Glomerular visceral epithelial cell (primary cell): ENCODE data around the gene SRSF5.
"Not testable (repeated sequence)": the region's sequence is repeated elsewhere in the genome, so short reads cannot be mapped to it uniquely, and the experiment has no call there.

Experiments used
- DNase-seq: peaks from one replicate; pipeline ENCODE4 v3.0.0-alpha.2; 2016; ENCODE audit errors: extremely low spot score

Gene SRSF5

DNA sequence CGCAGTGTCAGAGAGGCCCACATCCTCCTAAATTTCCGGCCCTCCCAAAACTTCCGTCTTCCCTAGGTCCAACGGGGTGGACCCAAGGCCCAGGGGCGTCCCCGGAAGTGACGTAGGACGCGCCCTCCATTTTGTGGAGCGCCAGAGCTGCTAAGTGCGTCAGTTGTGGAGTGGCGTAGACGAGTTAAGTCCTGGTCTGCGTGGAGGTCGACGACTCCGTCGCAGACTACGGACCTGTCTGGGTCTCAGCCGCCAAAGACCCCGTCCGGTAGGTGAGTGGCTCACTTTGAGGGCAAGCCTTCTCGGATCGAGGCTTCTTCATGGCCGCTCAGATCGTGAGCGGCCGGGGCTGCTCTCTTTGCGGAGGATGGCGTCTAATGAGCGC is at the start of gene SRSF5:
SRSF5 (plus strand) TSS at position 159 of the 385 bp plus-strand sequence. CDS start 1,015 bp downstream, outside the sequence.
- DNase-seq: peak; percentile 96

DNA sequence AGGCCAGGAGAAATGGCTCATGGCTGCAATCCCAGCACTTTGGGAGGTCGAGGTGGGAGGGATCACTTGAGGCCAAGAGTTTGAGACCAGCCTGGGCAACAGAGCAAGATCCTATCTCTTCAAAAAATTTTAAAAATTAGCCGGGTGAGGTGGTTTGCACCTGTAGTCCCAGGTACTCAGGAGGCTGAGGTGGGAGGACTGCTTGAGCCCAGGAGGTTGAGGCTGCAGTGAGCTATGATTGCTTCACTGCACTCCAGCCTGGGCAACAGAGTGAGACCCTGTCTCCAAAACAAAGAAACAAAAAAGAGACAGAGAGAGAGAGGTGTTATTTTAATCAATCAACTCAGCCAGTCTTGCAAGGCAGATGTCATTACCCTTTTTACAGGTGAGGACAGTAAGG is 48.3 kb upstream of the SRSF5 start:
- DNase-seq: not testable (repeated sequence)

DNA sequence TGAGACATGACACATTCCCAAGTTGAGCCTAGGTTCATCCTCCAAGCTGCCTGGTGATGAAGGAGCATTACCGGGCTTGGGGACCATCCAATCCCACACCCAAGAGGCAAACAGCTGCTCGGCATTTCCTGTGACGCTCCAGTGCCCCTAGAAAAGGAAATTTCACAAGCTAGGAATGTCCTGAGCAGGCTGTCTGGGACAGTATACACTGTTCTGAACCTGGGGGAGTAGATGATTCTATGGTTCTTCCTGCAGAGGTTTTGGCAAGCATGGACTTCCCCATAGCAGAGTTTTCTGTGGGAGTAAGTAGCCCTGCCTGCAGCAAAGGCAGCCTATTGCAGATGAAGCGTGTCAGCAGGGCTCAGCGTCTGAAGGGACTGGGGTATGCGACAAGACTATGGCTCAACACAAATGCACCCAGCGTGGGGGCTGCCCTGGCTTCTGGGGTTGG is 47.4 kb upstream of the SRSF5 start:
- peak; percentile 90 for DNase-seq

DNA sequence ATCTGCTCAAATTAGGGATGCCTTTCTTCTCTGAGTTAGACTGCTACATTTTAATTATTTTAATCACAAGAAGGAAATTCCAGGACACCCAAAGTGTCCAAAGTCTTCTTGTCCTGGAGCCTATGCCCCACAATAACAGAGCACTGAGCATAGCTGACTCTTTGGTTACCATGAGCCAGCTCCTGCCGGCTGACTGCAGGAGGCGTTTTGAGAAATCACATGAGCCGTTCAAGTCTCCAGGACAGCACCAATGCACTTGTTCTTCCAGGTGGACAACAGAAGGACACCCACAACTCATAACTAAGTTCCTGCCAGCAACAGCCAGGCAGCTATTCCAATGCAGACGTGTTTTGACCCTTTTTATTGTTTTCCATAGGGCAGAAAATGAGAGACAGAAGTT is 46.0 kb upstream of the SRSF5 start:
- no peak for DNase-seq

DNA sequence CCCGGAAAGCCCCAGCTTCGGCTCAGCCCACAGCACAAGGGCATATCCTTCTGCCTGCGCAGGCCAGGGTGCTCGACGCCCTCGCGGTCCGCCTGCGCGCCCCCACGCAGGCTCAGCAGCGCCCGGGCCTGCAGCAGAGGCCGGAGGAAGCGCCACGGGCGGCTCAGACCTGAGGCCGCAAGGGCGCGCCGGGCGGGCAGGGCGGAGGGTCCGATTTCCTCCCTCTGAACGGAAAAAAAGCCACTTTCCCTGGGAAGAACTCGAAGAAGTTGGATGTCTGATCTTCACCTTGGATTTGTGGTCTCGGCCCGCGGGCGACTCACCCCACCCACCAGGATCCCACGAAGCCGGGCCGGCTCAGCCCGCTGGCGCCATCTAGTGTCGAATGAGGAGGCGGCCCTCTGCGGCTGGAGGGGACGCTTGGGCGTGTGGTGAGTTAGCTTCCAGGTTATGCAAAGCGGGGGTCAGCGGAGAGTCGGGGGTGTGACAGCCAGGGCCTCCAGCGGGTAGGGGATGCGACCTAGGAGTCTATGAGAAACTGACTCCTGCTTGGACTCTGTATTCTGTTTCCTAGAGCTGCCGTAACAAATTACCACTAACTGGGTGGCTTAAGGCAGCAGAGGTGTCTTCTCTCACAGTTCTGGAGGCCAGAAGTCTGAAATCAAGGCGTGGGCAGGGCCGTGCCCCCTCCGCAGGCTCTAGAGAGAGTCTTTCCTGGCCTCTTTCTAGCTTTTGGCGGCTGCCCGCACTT is 40.0 kb upstream of the SRSF5 start:
- DNase-seq: peak; percentile 78

DNA sequence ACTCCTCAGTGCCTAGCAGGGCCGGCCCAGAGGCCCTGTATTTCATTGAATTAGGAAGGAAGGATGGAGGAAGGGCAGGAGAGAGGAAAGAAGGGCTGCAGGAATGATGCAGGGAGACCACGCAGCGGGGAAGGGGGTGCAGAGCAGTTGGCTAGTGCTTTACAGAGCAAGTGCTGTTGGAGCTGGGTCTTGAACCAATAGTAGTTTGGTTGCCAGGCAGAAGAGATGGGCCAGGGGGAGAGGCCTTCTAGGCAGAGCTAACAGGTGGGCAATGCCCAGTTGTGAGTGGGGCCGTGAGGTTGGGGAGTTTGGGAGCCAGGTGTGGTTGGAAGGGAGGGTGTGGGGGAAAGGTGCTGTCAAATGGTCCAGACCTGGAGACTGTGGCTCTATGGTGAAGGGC is 39.1 kb upstream of the SRSF5 start:
- no peak for DNase-seq

DNA sequence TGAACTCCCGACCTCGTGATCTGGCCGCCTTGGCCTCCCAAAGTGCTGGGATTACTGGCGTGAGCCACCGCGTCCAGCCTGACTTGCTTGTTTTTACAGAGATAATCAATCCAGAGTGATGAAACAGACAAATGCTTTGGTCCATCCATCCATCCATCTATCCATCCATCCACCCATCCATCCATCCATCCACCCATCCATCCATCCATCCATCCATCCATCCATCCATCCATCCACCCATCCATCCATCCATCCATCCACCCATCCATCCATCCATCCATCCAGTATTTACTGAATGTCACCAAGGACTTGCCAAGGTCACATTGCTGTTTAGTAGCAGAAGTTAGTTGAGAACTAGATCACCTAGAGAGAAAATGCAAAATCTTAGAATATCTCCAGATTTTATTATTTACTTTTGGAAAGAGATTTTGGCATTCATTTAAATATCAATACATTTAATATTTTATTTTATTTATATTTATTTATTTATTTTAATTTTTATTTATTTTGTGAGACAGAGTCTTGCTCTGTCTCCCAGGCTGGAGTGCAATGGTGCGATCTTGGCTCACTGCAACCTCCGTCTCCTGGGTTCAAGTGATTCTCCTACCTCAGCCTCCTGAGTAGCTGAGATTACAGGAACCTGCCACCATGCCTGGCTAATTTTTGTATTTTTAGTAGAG is 34.9 kb upstream of the SRSF5 start:
- not testable (repeated sequence) for DNase-seq

DNA sequence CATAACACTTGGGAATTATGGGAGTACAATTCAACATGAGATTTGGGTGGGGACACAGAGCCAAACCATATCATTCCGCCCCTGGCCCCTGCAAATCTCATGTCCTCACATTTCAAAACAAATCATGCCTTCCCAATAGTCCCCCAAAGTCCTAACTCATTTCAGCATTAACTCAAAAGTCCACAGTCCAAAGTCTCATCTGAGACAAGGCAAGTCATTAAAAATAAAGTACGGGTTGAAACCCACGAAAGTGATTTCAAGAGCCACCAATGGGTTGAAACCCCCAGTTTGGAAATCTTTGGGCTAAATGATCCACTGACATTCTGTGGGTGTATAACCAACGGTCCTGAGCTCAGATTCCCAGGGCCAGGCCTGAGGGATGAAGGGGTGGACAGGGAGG is 30.5 kb upstream of the SRSF5 start:
- not testable (repeated sequence) for DNase-seq

DNA sequence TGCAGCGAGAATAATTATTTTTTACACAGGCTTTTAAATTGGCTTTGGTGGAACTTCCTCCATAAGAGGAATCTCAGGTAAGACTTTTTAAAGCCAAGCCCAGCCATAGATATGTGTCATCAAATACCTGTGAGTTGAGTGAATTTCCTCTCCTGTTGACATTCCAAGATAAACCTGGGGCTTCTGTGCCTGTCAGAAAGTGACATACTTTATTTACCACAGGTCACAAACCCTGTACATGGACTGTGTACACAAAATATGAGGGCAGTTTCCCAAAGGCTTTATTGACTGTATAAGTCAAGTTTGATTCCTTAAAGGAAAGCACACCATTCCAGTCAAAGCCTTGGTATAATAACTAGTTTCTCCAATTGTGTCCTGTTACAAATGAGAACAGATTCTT is 25.9 kb upstream of the SRSF5 start:
- DNase-seq: no peak

DNA sequence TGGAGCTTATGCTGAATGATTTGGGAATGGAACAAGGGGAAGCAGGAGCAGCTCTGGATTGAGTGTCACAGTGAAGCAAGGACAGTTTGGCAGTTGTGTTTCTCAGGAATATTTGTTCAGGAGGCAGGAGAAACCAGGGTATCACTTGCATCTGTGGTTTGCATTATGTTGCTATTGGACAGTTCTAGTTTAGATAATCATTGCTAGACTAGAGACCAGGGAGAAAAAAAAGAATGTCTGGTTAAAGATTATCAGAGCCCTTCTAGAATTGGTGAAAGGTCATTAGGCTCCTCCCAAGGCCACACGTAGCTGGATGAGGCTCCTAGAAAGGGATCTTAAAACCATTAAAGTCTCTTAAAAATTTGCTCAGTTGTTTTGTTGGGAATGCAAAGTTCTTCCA is 17.0 kb upstream of the SRSF5 start:
- DNase-seq: peak; percentile 32

DNA sequence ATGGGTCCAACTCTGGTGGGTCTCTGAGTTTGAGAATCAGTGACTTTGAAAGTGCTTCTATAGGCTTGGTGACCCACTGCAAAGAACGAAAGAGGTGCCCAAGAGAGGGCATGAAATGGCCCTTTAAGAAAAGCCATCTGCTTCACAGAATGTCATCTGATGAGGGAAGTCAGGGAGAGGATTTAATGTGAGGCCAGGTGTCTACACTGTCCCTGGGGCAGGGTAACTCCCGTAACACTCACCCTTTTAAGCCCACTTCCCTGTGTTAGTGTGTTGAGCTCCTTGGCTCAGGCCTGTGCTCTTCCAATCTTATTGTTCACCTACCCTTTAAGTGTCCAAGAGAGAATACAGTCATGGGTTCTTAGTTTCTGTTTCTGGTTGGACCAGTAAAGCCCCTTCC is 16.4 kb upstream of the SRSF5 start:
- no peak for DNase-seq

DNA sequence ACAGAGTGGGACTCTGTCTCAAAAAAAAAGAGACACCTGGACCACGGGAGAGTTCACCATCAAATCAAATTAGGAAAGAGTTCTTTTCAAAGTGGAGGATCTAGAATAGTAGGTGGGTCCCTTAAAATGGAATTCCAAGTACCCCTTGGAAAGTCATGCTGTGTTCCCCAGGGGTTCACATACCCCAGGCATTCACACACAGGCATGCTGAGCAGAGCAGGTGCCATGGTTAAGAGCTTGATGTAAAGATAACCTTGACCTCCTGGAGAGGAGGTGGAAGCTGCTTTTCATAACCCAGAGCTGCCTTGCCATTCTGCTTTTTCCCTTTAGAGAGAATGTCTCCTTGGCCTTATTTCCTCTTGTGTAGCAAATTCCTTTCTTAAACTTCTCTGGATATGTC is 14.2 kb upstream of the SRSF5 start:
- no peak for DNase-seq

DNA sequence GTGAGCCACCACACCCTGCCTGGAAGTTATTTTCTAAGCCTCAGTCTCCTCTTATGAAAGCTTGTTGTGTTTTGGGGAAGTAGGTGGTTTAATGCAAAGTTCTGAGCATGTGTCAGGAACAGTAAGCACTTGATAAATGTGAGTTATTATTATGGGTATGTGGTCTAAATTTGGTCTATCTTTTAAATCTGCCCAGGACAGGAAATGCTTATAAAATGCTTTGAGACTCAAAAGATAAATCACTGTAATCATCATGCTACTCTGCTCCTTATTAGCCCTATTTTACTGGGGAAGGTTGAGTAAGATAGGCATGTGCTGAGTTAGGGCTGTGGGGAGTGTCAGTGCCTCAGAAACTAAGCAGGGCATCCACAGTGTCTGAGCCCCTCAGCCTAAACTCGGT is 13.1 kb upstream of the SRSF5 start:
- no peak for DNase-seq

DNA sequence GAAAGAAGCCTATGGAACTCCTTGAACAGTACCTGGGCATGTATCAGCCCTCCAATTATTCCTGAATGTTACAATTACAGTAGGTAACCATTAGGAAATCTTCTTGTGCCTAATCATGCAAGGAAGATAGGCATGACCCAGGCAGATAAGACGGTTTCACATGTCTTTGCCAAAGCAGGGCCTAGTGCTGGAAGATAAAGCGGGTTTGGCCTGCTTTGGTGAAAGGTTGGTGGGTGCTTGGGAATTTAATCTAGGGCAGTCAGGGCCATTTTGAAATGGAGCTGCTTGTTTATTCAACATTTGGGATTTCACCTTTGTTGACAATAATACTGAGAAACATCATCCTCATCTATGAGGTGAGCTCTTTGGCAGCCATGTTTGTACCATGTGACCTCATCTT is 12.5 kb upstream of the SRSF5 start:
- DNase-seq: no peak

DNA sequence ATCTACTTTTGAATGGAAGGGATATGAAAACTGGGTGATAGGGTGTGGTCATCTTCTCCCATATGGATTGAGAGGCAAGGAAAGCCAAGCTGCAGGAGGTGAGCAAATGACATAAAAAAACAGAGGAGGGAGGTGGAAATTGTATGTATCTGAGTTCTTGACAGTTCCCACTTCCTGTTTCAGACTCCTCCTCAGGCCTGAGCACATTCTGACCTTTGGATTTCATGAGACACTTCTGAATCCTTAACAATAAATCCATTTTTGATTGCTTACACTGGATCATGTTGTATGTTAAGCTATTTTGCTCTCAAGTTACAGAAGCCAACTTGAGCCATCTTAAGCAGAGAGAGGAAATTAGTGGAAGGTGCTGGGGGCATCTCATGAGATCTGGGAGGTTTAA is 11.6 kb upstream of the SRSF5 start:
- DNase-seq: no peak

DNA sequence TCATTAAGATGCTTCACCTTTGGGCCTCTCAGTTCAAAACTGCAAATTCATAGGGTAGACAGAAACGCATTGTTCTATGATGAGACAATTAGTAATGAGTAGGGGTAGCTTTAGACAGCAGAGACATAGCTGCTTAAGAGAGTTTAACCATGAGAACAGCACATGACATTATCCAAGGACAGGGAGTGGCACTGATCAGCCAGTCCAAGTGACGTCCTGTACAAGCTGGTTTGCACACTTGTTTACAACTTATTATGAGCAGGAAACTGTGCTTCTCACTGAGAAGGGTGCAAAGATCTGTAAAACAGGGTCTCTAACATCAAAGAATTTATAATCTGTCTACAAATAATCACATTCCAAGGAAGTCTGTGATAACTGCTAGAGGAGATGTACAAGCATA is 11.2 kb upstream of the SRSF5 start:
- no peak for DNase-seq

DNA sequence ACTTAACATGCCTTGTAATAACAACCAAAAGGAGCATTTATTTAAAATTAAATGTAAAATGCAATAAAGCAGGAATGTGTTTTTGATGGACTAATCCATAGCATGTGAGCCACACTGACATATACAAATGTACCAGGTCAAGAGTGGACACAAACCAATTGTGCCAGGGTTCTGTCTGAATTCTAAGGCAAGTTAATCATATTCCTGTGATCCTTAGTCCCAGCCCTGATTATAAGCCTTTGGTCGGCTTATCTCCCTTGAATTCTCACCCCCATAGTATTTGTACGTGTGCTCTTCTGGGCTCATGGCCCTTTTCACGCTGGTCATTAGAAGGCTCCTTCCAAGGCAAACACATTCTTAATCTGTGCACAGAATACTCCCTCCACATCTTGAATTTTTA is 10.6 kb upstream of the SRSF5 start:
- no peak for DNase-seq

DNA sequence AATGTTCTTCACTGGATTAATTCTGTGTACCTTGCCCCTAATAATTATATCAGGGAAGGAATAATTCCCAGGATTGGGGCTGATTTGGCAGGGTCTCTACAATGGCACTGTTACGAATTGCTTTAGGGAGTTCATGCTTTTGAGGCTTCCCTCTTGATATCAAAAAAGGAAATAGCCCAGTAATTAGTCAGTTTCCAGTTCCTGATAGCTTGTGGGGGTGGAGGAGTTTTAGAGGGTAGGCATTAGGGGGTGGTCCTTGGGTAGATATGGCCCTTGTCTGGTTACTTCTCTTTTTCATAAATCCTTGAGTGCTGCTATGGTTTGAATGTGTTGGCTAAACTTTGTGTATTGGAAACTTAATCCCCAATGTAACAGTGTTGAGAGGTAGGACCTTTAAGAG is 6.1 kb upstream of the SRSF5 start:
- no peak for DNase-seq

DNA sequence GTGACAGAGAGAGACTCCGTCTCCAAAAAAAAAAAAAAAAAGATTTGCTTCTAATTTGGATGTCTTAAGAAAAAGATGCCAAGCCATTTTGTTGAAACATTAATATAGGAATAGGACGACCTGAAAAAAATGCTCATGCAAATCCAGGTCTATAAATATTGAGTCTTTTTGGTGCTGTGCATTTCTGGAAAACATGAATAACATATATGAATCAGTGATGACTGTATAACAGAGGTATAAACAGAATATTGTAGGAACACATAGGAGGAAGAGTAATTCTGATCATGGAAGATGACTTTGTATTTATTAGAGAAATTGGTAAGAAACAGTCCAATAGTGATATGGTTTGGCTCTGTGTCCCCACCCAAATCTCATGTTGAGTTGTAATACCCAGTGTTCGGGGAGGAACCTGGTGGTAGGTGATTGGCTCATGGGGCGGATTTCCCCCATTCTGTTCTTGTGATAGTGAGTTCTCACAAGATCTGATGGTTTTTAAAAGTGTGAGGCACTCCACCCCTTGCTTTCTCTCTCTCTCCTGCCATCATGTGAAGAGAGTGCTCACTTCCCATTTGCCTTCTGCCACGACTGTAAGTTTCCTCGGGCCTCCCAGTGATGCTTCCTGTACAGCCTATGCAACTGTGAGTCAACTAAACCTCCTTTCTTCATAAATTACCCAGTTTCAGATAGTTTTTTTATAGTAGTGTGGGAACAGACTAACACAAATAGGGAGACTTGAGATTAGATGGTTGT is 3.0 kb upstream of the SRSF5 start:
- DNase-seq: no peak

DNA sequence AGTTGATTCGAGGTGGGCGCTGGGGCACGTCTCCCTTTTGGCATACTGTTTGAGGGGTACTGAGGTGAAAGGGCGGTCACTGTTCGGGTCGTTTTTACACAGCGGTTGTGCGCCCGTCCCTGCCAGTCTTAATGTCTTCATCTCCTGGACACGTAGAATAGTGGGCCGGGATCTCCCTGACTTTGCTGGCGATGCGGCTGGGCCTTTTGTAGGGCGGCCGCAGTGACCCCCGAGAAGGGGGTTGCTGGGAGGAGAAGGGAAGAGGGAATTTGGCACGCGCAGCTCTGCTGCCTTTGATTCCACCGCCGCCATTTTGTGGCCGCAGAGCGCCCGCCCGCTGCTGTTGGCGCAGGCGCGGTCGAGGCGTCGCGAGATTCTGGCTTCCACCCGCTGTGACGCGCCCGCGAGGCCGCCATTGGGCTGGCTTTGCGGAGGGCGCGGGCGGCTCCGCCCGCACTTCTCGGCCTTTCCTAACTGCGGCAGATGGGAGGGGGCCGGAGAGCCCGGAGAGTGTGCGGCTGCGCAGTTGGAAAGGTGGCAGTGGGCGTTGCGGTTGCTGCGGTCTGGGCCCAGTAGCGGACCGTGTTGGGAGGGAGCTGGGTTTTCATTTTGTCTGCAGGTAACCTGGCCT is 542 bp downstream of the SRSF5 start:
- DNase-seq: peak; percentile 92

DNA sequence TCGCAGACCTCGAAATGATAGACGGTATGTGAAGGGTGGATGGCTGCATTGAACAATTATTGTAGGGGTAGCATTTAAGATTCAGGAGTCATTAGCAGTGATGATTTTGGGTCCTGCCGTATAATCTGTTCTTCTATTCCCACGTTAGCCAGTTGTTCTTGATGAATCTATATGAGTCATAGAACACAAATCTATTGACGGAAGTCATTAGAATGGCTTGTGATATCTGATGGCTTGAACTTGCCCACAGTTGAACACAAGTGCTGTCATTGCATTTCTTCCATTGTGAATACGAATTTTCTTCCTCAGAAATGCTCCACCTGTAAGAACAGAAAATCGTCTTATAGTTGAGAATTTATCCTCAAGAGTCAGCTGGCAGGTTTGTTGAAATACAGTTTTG is 1.9 kb downstream of the SRSF5 start:
- no peak for DNase-seq

DNA sequence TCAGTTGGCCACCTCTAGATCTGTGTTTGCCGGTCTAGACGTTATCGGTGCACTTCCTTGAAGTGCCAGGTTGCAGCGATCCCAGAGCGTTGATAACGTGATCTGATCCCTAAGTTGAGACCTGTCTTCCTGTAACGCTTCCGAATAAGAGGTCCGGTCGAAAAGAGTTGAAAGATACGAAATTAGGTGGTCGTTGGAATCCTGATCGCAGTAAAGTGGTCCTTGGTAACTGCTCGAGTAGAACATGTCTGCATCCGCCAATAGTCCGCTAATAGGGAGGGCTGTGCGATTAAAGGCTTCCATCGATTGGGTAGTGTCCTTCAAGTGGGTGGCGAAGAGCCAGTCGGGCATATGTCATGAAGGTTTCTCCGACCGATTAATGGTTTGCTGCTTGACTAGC is 2.7 kb downstream of the SRSF5 start:
- DNase-seq: no peak
